Activated effector memory CD4-positive, alpha-beta T cell treated with anti-CD3 and anti-CD28 coated beads, Interleukin-2, amount 50 U/mL, for 16 hours (primary cell): ENCODE results near the gene ATP6AP2.
"Not testable (repeated sequence)": the region's sequence is repeated elsewhere in the genome, so short reads cannot be mapped to it uniquely, and the experiment has no call there.

Experiments used
- DNase-seq: peaks from one replicate; pipeline ENCODE4 v3.0.0-alpha.2; 2020

Gene ATP6AP2

GRCh38 chrX:40576291-40576690, 4.5 kb upstream of the ATP6AP2 start:
- no peak for DNase-seq

GRCh38 chrX:40578039-40578695, 2.6 kb upstream of the ATP6AP2 start:
- no peak for DNase-seq

GRCh38 chrX:40579141-40579540, 1.6 kb upstream of the ATP6AP2 start:
- DNase-seq, result no peak

- DNase-seq, result no peak
These were observed 752 bp upstream of the ATP6AP2 start for GRCh38 chrX:40579900-40580536.

GRCh38 chrX:40581336-40581920, 658 bp downstream of the ATP6AP2 start:
- DNase-seq, result no peak

- DNase-seq, result not testable (repeated sequence)
These were observed 1.4 kb downstream of the ATP6AP2 start for GRCh38 chrX:40582178-40582577.

GRCh38 chrX:40582811-40583210, 2.0 kb downstream of the ATP6AP2 start:
- no peak for DNase-seq

- not testable (repeated sequence) for DNase-seq
These were observed 6.9 kb downstream of the ATP6AP2 start for GRCh38 chrX:40587623-40588022.

- DNase-seq, result not testable (repeated sequence)
These were observed 9.0 kb downstream of the ATP6AP2 start for GRCh38 chrX:40589616-40590321.

- no peak for DNase-seq
These were observed 22.7 kb downstream of the ATP6AP2 start for GRCh38 chrX:40603446-40603845.

- no peak for DNase-seq
These were observed 26.6 kb downstream of the ATP6AP2 start for GRCh38 chrX:40607381-40607780.

- DNase-seq, result no peak
These were observed 31.7 kb downstream of the ATP6AP2 start for GRCh38 chrX:40612511-40612910.

- no peak for DNase-seq
These were observed 35.2 kb downstream of the ATP6AP2 start for GRCh38 chrX:40615976-40616375.

- no peak for DNase-seq
These were observed 36.8 kb downstream of the ATP6AP2 start for GRCh38 chrX:40617566-40617965.

GRCh38 chrX:40622479-40623138, 41.8 kb downstream of the ATP6AP2 start:
- no peak for DNase-seq

GRCh38 chrX:40623139-40623536, 42.4 kb downstream of the ATP6AP2 start, which contains the start of gene MPC1L:
MPC1L (plus strand) TSS chrX:40623428; CDS start chrX:40623566, 138 bp downstream.
- no peak for DNase-seq

- DNase-seq, result no peak
These were observed 42.9 kb downstream of the ATP6AP2 start for GRCh38 chrX:40623665-40624064.

- DNase-seq, result no peak
These were observed 44.5 kb downstream of the ATP6AP2 start for GRCh38 chrX:40625294-40625693.

GRCh38 chrX:40628506-40628905, 47.7 kb downstream of the ATP6AP2 start:
- no peak for DNase-seq

- DNase-seq, result no peak
These were observed 51.4 kb downstream of the ATP6AP2 start for GRCh38 chrX:40632199-40632598.

GRCh38 chrX:40637687-40638086, 56.9 kb downstream of the ATP6AP2 start:
- no peak for DNase-seq

- no peak for DNase-seq
These were observed 63.4 kb downstream of the ATP6AP2 start for GRCh38 chrX:40644176-40644575.

GRCh38 chrX:40644821-40645358, 64.1 kb downstream of the ATP6AP2 start:
- peak; percentile 79 for DNase-seq
